ENCODE measurements around the gene CWF19L2.

Gene CWF19L2

GRCh38 chr11:107496011-107496410, 38.4 kb upstream of the CWF19L2 start:
- no peak overlapping the region for H3K4me3 ChIP-seq (IDR thresholded peaks at IDR 0.05; ENCODE audit: insufficient read depth, low read depth, low read length)

GRCh38 chr11:107494055-107494454, 36.4 kb upstream of the CWF19L2 start:
- no peak overlapping the region for H3K4me3 ChIP-seq (IDR thresholded peaks at IDR 0.05; ENCODE audit: insufficient read depth, low read depth, low read length)

More at GRCh38 chr11:107496011-107496410, 38.4 kb upstream of the CWF19L2 start:
- no peak overlapping the region for H2AFZ ChIP-seq (ENCODE audit: low read depth)
- TF ChIP-seq CTCF (conservative IDR thresholded peaks at IDR 0.05; ENCODE audit: low read depth, low read length) = no peak
- no peaks in the 10 kb centered on the region for H3K27me3 ChIP-seq (ENCODE audit: insufficient read depth, low read depth)
- H3K4me2 ChIP-seq = no peak overlapping the region
- H3K36me3 ChIP-seq (ENCODE audit: insufficient read depth) = no peaks in the 10 kb centered on the region
- H3K4me1 ChIP-seq (ENCODE audit: low read depth, poor library complexity, severe bottlenecking) = no peaks in the 10 kb centered on the region
- H3K27ac ChIP-seq = no peak overlapping the region
- no peak overlapping the region for H3K9ac ChIP-seq
- H3K79me2 ChIP-seq (ENCODE audit: insufficient read depth, low read depth) = no peaks in the 10 kb centered on the region
- no peaks in the 10 kb centered on the region for H4K20me1 ChIP-seq (ENCODE audit: insufficient read depth)

GRCh38 chr11:107493117-107493516, 35.5 kb upstream of the CWF19L2 start:
- H4K20me1 ChIP-seq (ENCODE audit: insufficient read depth) = no peaks in the 10 kb centered on the region
- H3K4me3 ChIP-seq (IDR thresholded peaks at IDR 0.05; ENCODE audit: insufficient read depth, low read depth, low read length) = no peak overlapping the region
- no peak overlapping the region for H3K9ac ChIP-seq
- no peaks in the 10 kb centered on the region for H3K4me1 ChIP-seq (ENCODE audit: low read depth, poor library complexity, severe bottlenecking)
- H3K4me2 ChIP-seq = no peak overlapping the region
- no peak for TF ChIP-seq CTCF (conservative IDR thresholded peaks at IDR 0.05; ENCODE audit: low read depth, low read length)
- no peak overlapping the region for H2AFZ ChIP-seq (ENCODE audit: low read depth)
- H3K36me3 ChIP-seq (ENCODE audit: insufficient read depth) = no peaks in the 10 kb centered on the region
- no peak overlapping the region for H3K27ac ChIP-seq
- H3K27me3 ChIP-seq (ENCODE audit: insufficient read depth, low read depth) = no peaks in the 10 kb centered on the region
- no peaks in the 10 kb centered on the region for H3K79me2 ChIP-seq (ENCODE audit: insufficient read depth, low read depth)

More at GRCh38 chr11:107494055-107494454, 36.4 kb upstream of the CWF19L2 start:
- Histone ChIP-seq H3K4me1 (ENCODE audit: low read depth, poor library complexity, severe bottlenecking) (no peaks in the 10 kb centered on the region), H3K36me3 (ENCODE audit: insufficient read depth) (no peaks in the 10 kb centered on the region), H3K27ac (no peak overlapping the region), H4K20me1 (ENCODE audit: insufficient read depth) (no peaks in the 10 kb centered on the region), H3K9ac (no peak overlapping the region), H3K4me2 (no peak overlapping the region), H3K79me2 (ENCODE audit: insufficient read depth, low read depth) (no peaks in the 10 kb centered on the region), H2AFZ (ENCODE audit: low read depth) (no peak overlapping the region), H3K27me3 (ENCODE audit: insufficient read depth, low read depth) (no peaks in the 10 kb centered on the region)
- no peak for TF ChIP-seq CTCF (conservative IDR thresholded peaks at IDR 0.05; ENCODE audit: low read depth, low read length)

- no peaks in the 10 kb centered on the region for H3K4me1 ChIP-seq (ENCODE audit: low read depth, poor library complexity, severe bottlenecking)
- H4K20me1 ChIP-seq (ENCODE audit: insufficient read depth) = no peaks in the 10 kb centered on the region
- H3K79me2 ChIP-seq (ENCODE audit: insufficient read depth, low read depth) = no peaks in the 10 kb centered on the region
- no peak overlapping the region for H3K4me2 ChIP-seq
- H3K4me3 ChIP-seq (IDR thresholded peaks at IDR 0.05; ENCODE audit: insufficient read depth, low read depth, low read length) = no peak overlapping the region
- no peak overlapping the region for H2AFZ ChIP-seq (ENCODE audit: low read depth)
- no peak overlapping the region for H3K27ac ChIP-seq
- no peak for TF ChIP-seq CTCF (conservative IDR thresholded peaks at IDR 0.05; ENCODE audit: low read depth, low read length)
- no peaks in the 10 kb centered on the region for H3K36me3 ChIP-seq (ENCODE audit: insufficient read depth)
- no peaks in the 10 kb centered on the region for H3K27me3 ChIP-seq (ENCODE audit: insufficient read depth, low read depth)
- H3K9ac ChIP-seq = no peak overlapping the region
Measured at GRCh38 chr11:107490836-107491235, 33.2 kb upstream of the CWF19L2 start.
